GM21526 (cell line): ENCODE results near the gene F12.
"Not testable (repeated sequence)": the region's sequence is repeated elsewhere in the genome, so short reads cannot be mapped to it uniquely, and the experiment has no call there.

ENCODE experiments used
- ATAC-seq: cut with Tn5 transposase; IDR thresholded peaks from one replicate; pipeline ENCODE4 v1.9.1; 2021; ENCODE audit warnings: moderate library complexity; ENCODE audit not compliant: unreplicated experiment, low FRiP score

The F12 gene

GRCh38 chr5:177419046-177419445, 9.7 kb upstream of the F12 start:
- ATAC-seq, result no peak

- ATAC-seq, result not testable (repeated sequence)
Observed at GRCh38 chr5:177417081-177417480, 7.7 kb upstream of the F12 start.

GRCh38 chr5:177414481-177414880, 5.1 kb upstream of the F12 start:
- ATAC-seq, result no peak

- ATAC-seq, result peak; percentile 56
Observed at GRCh38 chr5:177412603-177413233, 3.4 kb upstream of the F12 start.

GRCh38 chr5:177410575-177410974, 1.2 kb upstream of the F12 start:
- ATAC-seq, result no peak

GRCh38 chr5:177405805-177406204, 3.6 kb downstream of the F12 start:
- ATAC-seq, result no peak

GRCh38 chr5:177405312-177405711, 4.1 kb downstream of the F12 start:
- no peak for ATAC-seq

- ATAC-seq, result no peak
Observed at GRCh38 chr5:177404641-177405179, 4.7 kb downstream of the F12 start.

GRCh38 chr5:177403792-177404640, 5.3 kb downstream of the F12 start:
- ATAC-seq, result peak; percentile 69

- peak; percentile 10 for ATAC-seq
Observed at GRCh38 chr5:177403102-177403791, 6.1 kb downstream of the F12 start.

GRCh38 chr5:177402271-177403043, 6.9 kb downstream of the F12 start:
- no peak for ATAC-seq

- ATAC-seq, result no peak
Observed at GRCh38 chr5:177399997-177400868, 9.1 kb downstream of the F12 start, which contains the start of gene PFN3. TSS of gene PFN3 (minus strand) at chr5:177400661. CDS start at chr5:177400576, 85 bp downstream.

GRCh38 chr5:177397875-177398390, 11.4 kb downstream of the F12 start:
- ATAC-seq, result no peak

GRCh38 chr5:177396807-177397206, 12.6 kb downstream of the F12 start:
- ATAC-seq, result no peak

GRCh38 chr5:177396078-177396477, 13.3 kb downstream of the F12 start:
- no peak for ATAC-seq

- ATAC-seq, result no peak
Observed at GRCh38 chr5:177393990-177394389, 15.4 kb downstream of the F12 start.

- no peak for ATAC-seq
Observed at GRCh38 chr5:177393206-177393765, 16.1 kb downstream of the F12 start.

- ATAC-seq, result no peak
Observed at GRCh38 chr5:177392765-177393164, 16.6 kb downstream of the F12 start.
